GM18505 (cell line): Measurements from ENCODE around the gene SMIM35.

Source experiments
- ATAC-seq: cut with Tn5 transposase; IDR thresholded peaks from one replicate; pipeline ENCODE4 v1.9.1; 2021; ENCODE audit not compliant: unreplicated experiment
- POLR2A ChIP-seq: IDR thresholded peaks from 4 replicates; pipeline ENCODE4 v1.6.1; 2011; ENCODE audit warnings: borderline replicate concordance; ENCODE audit not compliant: insufficient read depth, insufficient read length; ENCODE audit errors: extremely low read depth

Gene SMIM35

GRCh38 chr11:118100691-118101232, 14.0 kb upstream of the SMIM35 start:
- no peak for TF ChIP-seq POLR2A
- no peak for ATAC-seq

DNA sequence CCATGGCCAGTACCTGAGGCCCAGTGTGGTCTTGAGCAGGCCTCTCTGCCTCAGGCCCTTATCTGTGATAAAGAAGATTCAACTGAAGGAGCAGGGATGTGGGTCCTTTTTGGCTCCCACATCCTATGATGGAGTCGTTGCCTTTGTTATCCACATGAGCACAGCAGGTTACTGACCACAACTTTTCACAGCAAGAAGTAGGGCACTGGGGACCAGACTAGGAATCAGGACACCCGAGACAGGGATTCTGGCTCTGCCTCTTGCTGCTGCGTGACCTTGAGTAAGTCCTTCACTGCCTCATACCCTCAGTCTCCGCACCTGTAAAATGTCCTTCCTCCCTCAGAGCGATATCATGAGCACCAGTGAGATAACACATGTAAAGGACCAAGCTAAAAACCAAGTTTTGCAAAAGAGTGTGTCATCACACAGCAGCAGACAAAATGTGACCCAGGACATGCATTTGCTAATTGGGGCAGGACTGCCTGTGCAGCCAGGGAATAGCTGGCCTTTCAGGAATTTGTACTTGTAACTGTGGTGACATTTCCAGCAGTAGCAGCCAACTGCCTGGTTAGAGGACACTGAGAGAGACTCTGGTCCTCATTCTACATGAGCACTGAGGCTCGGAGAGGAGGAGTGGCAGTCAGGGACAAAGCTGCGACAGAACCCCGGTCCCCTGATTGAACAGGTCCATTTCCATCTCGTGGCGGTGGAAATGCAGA, 13.2 kb upstream of the SMIM35 start:
- TF ChIP-seq POLR2A = no peak
- ATAC-seq = no peak

DNA sequence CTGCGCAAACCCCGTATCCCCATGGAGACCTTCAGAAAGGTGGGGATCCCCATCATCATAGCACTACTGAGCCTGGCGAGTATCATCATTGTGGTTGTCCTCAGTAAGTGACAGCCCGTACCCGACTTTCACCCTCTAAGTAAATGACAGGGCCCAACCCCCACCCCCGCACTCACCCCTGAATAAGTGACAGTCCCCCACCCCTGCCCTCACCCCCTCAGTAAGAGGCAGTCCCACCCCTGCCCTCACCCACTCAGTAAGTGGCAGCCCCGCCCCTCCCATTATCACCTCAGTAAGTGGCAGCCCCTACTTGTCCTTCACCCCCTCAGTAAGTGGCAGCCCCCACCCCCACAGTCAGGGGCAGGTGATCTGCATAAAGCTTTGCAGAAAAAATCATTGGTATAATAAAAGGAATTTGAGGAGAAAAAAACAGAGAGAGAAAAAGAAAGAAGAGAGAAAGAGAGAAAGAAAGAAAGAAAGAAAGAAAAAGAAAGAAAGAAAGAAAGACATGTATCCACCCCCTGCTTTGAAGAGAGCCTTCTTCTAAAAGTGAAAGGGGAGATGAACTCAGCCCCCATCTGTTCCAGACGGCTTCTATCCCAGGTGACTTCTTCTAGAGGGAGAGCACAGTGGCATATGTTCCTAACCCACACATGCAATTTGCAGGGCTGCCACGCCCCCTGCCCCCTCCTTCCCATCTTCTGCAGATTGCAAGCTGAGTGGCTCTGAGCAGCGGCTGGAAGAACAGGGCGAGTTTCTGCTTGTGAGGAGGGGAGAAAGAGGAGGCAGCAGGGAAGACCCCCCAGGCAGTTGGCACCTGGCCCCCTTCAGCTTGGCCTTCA, 12.5 kb upstream of the SMIM35 start:
- TF ChIP-seq POLR2A = no peak
- ATAC-seq = no peak

GRCh38 chr11:118095967-118096367, 9.2 kb upstream of the SMIM35 start:
- no peak for ATAC-seq
- TF ChIP-seq POLR2A = no peak

GRCh38 chr11:118095493-118095892, 8.7 kb upstream of the SMIM35 start:
- no peak for ATAC-seq
- TF ChIP-seq POLR2A = no peak

- no peak for ATAC-seq
Measured at GRCh38 chr11:118092907-118093571, 6.3 kb upstream of the SMIM35 start.

DNA sequence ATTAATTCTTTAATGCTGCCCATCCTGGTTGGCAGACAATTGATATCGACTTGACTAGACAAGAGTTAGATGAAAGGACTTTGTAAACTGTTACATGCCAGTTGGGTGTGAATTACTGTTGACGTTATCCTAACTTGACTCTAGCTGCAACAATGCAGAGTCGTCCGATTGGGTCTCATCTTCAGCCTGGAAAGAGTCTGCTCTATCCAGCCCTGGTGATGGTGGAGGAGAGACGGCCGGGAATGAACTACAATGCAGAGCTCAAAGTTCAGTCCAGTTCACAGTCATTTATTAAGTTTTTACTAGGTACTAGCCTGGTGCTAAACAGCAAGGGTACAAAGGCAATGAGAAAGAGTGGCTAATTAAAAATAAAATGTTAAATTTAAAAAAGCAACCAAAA, 4.9 kb upstream of the SMIM35 start:
- no peak for ATAC-seq
- TF ChIP-seq POLR2A = no peak

More at GRCh38 chr11:118092907-118093571, 6.3 kb upstream of the SMIM35 start:
- TF ChIP-seq POLR2A = no peak

GRCh38 chr11:118090545-118091162, 3.9 kb upstream of the SMIM35 start:
- no peak for TF ChIP-seq POLR2A
- no peak for ATAC-seq

GRCh38 chr11:118088531-118088930, 1.8 kb upstream of the SMIM35 start:
- no peak for TF ChIP-seq POLR2A
- ATAC-seq = no peak

GRCh38 chr11:118087931-118088330, 1.2 kb upstream of the SMIM35 start:
- no peak for ATAC-seq
- no peak for TF ChIP-seq POLR2A

GRCh38 chr11:118084656-118085055, 2.1 kb downstream of the SMIM35 start:
- no peak for ATAC-seq
- TF ChIP-seq POLR2A = no peak

DNA sequence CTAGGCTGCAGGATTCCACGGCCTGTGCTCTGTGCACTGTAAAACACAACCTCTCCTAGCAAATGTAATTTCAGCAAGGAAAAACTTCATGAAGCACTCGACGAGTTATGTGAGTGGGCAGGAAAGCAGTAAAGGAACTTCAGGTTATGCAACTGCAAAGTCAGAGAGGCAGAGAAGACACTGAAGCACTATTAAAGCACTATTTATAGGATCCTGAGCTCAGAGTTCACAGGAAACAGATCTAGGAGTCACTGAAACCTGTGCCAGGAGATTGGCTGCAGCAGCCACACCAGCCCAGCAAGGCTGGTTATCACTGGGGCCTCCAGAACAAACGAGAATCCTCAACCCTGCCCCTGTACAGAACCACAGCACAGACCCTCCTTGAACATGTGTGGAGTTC, 2.5 kb downstream of the SMIM35 start:
- ATAC-seq = no peak
- TF ChIP-seq POLR2A = no peak
